HepG2 (cell line): Measurements from ENCODE around the gene TNFAIP8L3.

Source experiments
- HDAC1 ChIP-seq: sonication (generic); formaldehyde crosslinking; IDR thresholded peaks from 2 replicates; pipeline ENCODE4 v1.5.1; 2020; ENCODE audit warnings: mild to moderate bottlenecking, missing genetic modification reagents
- HNRNPH1 ChIP-seq: fragments of 200-400 bp; formaldehyde crosslinking; optimal IDR thresholded peaks from 2 replicates; pipeline ENCODE3; 2017; ENCODE audit warnings: mild to moderate bottlenecking, low read depth, low read length
- JUNB ChIP-seq: sonication (generic); formaldehyde crosslinking; IDR thresholded peaks from 2 replicates; pipeline ENCODE4 v1.8.0; 2022; ENCODE audit warnings: missing genetic modification reagents, mild to moderate bottlenecking, borderline replicate concordance
- RFX5 ChIP-seq: IDR thresholded peaks from 2 replicates; pipeline ENCODE4 v1.6.1; 2011; ENCODE audit warnings: low read depth, low read length, improper control_type of control experiment
- ZEB1 ChIP-seq: IDR thresholded peaks from 2 replicates; pipeline ENCODE4 v1.6.1; 2012; ENCODE audit warnings: mild to moderate bottlenecking, low read depth, inconsistent platforms; ENCODE audit not compliant: insufficient replicate concordance
- ZNF326 ChIP-seq: sonication (generic); formaldehyde crosslinking; IDR thresholded peaks from 2 replicates; pipeline ENCODE4 v1.4.0; 2020; ENCODE audit warnings: missing genetic modification reagents, borderline replicate concordance
- ZNF432 ChIP-seq: sonication (generic); formaldehyde crosslinking; IDR thresholded peaks from 2 replicates; pipeline ENCODE4 v1.5.0; 2020; ENCODE audit warnings: missing genetic modification reagents, mild to moderate bottlenecking, borderline replicate concordance
- TF ChIP-seq, protein P1 (sequence below): sonication (generic); formaldehyde crosslinking; IDR thresholded peaks from 2 replicates; pipeline ENCODE4 v1.8.0; 2022; ENCODE audit warnings: mild to moderate bottlenecking, missing genetic modification reagents
- TF ChIP-seq, protein P2 (sequence below): sonication (generic); formaldehyde crosslinking; IDR thresholded peaks from 2 replicates; pipeline ENCODE4 v1.4.0; 2020; ENCODE audit warnings: missing genetic modification reagents
- TF ChIP-seq, protein P3 (sequence below): sonication (generic); formaldehyde crosslinking; IDR thresholded peaks from 2 replicates; pipeline ENCODE4 v1.5.0; 2020; ENCODE audit warnings: mild to moderate bottlenecking, missing genetic modification reagents, moderate library complexity

DNA sequence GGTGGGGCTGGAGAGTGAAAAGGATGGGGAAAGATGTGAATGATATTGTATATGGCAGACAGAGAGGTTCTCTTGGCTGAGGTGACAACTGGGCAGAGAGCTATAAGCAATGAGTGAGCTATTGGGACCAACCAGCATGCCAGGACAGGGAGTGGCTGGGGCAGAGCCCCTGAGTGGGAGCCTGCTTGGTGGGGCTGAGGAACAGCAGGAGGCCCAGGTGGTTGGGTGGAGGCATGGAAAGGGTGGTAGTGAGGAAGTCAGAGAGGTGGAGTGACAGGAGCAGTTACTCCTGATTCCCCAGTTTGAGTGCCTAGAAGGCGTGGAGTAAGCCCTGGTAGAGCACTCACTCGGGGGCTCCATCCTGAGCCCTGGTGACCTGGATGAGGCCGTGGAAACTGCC is 15.5 kb upstream of the TNFAIP8L3 start:
- TF ChIP-seq, protein P1, sequence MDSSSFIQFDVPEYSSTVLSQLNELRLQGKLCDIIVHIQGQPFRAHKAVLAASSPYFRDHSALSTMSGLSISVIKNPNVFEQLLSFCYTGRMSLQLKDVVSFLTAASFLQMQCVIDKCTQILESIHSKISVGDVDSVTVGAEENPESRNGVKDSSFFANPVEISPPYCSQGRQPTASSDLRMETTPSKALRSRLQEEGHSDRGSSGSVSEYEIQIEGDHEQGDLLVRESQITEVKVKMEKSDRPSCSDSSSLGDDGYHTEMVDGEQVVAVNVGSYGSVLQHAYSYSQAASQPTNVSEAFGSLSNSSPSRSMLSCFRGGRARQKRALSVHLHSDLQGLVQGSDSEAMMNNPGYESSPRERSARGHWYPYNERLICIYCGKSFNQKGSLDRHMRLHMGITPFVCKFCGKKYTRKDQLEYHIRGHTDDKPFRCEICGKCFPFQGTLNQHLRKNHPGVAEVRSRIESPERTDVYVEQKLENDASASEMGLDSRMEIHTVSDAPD = no peak
- TF ChIP-seq ZNF326 (CRISPR knock-in tag) = no peak
- TF ChIP-seq, protein P2, sequence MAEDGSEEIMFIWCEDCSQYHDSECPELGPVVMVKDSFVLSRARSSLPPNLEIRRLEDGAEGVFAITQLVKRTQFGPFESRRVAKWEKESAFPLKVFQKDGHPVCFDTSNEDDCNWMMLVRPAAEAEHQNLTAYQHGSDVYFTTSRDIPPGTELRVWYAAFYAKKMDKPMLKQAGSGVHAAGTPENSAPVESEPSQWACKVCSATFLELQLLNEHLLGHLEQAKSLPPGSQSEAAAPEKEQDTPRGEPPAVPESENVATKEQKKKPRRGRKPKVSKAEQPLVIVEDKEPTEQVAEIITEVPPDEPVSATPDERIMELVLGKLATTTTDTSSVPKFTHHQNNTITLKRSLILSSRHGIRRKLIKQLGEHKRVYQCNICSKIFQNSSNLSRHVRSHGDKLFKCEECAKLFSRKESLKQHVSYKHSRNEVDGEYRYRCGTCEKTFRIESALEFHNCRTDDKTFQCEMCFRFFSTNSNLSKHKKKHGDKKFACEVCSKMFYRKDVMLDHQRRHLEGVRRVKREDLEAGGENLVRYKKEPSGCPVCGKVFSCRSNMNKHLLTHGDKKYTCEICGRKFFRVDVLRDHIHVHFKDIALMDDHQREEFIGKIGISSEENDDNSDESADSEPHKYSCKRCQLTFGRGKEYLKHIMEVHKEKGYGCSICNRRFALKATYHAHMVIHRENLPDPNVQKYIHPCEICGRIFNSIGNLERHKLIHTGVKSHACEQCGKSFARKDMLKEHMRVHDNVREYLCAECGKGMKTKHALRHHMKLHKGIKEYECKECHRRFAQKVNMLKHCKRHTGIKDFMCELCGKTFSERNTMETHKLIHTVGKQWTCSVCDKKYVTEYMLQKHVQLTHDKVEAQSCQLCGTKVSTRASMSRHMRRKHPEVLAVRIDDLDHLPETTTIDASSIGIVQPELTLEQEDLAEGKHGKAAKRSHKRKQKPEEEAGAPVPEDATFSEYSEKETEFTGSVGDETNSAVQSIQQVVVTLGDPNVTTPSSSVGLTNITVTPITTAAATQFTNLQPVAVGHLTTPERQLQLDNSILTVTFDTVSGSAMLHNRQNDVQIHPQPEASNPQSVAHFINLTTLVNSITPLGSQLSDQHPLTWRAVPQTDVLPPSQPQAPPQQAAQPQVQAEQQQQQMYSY (CRISPR knock-in tag) = no peak
- no peak for TF ChIP-seq HNRNPH1
- TF ChIP-seq HDAC1 (CRISPR knock-in tag) = no peak
- TF ChIP-seq, protein P3, sequence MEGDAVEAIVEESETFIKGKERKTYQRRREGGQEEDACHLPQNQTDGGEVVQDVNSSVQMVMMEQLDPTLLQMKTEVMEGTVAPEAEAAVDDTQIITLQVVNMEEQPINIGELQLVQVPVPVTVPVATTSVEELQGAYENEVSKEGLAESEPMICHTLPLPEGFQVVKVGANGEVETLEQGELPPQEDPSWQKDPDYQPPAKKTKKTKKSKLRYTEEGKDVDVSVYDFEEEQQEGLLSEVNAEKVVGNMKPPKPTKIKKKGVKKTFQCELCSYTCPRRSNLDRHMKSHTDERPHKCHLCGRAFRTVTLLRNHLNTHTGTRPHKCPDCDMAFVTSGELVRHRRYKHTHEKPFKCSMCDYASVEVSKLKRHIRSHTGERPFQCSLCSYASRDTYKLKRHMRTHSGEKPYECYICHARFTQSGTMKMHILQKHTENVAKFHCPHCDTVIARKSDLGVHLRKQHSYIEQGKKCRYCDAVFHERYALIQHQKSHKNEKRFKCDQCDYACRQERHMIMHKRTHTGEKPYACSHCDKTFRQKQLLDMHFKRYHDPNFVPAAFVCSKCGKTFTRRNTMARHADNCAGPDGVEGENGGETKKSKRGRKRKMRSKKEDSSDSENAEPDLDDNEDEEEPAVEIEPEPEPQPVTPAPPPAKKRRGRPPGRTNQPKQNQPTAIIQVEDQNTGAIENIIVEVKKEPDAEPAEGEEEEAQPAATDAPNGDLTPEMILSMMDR = no peak
- no peak for TF ChIP-seq RFX5
- no peak for TF ChIP-seq ZNF432 (CRISPR knock-in tag)
- no peak for TF ChIP-seq JUNB (CRISPR knock-in tag)
- TF ChIP-seq ZEB1 = no peak
